Amygdala (tissue), 56 donors: ENCODE results near the gene KCNK4.
A peak's percentile ranks its signal among the peaks of the same experiment; 100 is the strongest.
"Not testable (repeated sequence)": the region's sequence is repeated elsewhere in the genome, so short reads cannot be mapped to it uniquely, and the experiment has no call there.

Experiments
- DNase-seq, 56 donors: peaks; one replicate each; lab custom pipeline; 2025; lab: John Stamatoyannopoulos, UW

Gene KCNK4

GRCh38 chr11:64318766-64319761 is 28.0 kb downstream of the KCNK4 start:
- DNase-seq = no peak

DNA sequence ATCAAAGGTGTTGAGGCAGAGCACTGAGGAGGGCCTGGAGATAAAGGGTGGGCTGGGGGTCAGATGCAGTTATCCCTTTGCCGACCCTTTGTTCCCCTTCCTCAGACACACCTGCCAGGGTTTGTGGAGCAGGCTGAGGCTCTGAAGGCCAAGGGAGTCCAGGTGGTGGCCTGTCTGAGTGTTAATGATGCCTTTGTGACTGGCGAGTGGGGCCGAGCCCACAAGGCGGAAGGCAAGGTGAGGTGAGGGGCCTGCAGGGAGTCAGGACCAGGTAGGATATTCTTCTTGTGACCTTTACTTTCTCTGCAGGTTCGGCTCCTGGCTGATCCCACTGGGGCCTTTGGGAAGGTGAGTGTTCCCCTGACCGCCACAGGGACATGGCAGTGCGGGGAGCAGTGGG is 29.5 kb downstream of the KCNK4 start:
- no peak for DNase-seq

DNA sequence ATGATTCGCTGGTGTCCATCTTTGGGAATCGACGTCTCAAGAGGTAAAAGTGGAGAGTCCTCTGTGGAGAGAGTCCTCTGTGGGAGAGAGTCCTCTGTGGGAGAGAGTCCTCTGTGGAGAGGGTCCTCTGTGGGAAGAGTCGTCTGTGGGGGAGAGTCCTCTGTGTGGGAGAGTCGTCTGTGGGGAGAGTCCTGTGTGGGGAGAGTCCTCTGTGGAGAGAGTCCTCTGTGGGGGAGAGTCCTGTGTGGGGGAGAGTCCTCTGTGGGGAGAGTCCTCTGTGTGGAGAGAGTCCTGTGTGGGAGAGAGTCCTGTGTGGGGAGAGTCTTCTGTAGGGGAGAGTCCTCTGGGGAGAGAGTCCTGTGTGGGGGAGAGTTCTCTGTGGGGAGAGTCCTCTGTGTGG is 29.9 kb downstream of the KCNK4 start:
- DNase-seq = no peak

DNA sequence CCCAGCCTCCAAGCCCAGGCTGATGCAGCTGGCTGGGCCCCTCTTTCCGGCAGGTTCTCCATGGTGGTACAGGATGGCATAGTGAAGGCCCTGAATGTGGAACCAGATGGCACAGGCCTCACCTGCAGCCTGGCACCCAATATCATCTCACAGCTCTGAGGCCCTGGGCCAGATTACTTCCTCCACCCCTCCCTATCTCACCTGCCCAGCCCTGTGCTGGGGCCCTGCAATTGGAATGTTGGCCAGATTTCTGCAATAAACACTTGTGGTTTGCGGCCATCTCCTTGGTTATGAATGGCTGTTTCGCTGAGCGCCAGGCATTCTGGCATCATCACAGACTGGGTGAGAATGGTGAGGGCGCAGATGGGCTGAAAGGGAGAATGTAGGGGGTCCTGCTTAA is 30.4 kb downstream of the KCNK4 start:
- no peak for DNase-seq

GRCh38 chr11:64322925-64323260 is 31.8 kb downstream of the KCNK4 start:
- no peak for DNase-seq

GRCh38 chr11:64323373-64323772 is 32.3 kb downstream of the KCNK4 start:
- DNase-seq = no peak

DNA sequence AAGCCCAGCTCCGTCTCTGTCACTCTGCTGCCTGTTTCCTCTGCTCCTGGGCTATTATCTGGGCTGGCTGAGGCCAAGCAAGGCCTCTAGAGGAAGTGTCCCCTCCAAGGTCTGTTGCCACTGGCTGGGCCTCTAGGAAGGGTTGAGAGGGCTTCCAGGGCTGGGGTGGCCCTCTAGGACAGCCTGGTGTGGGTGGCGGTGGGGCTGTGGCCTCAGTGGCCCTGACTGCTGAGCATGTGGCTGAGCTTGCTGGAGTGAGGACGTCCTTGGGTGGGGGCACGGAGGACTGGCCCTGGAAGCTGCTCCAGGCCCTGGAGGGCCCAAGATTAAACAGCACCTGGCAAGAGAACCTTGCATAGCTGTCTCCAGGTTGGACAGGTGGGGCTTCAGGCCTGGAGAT is 32.9 kb downstream of the KCNK4 start:
- not testable (repeated sequence) for DNase-seq

GRCh38 chr11:64324692-64325469 is 33.8 kb downstream of the KCNK4 start:
- no peak for DNase-seq

DNA sequence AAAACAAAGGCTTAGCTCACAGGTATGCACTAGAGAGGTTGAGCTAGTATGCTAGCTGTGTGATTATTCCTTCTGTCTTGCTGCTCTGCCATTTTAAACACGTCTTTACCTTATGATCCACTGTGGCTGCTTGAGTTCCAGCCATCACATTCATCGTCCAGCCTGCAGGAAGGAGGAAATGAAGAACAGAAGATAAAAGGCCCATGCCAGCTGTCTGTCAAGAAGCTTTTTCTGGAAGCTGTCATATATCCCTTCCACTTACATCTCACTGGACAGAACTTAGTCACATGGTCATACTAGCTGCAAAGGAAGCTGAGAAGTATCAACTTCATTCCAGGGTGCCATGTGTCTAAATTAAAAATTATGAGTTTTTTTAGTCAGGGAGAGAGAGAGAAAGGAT is 36.3 kb downstream of the KCNK4 start:
- no peak for DNase-seq

- no peak for DNase-seq
These were observed 36.9 kb downstream of the KCNK4 start for GRCh38 chr11:64327993-64328392.

- DNase-seq = no peak
These were observed 39.8 kb downstream of the KCNK4 start for GRCh38 chr11:64330888-64331287.

GRCh38 chr11:64331569-64332371 is 40.7 kb downstream of the KCNK4 start:
- peak in 7 of 56 donors; percentile 17 to 50 (median 35) for DNase-seq

DNA sequence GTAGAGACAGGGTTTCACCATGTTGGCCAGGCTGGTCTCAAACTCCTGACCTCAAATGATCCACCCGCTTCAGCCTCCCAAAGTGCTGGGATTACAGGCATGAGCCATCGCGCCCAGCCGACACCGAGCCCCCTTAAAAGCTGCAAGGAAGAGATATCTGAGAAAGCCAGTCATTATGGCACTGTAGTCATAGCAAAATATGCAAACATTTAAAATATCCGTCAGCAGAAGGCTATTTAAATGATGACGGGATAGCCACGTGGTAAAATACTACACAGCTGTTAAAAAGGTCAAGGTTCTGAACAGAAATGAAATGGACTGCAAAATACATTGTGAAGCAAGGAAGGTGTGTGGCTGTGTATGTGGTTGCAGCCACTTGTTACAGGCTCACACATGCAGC is 42.5 kb downstream of the KCNK4 start:
- no peak for DNase-seq

GRCh38 chr11:64334764-64335735 is 43.9 kb downstream of the KCNK4 start:
- no peak for DNase-seq

- no peak for DNase-seq
These were observed 46.6 kb downstream of the KCNK4 start for GRCh38 chr11:64337538-64338249.

DNA sequence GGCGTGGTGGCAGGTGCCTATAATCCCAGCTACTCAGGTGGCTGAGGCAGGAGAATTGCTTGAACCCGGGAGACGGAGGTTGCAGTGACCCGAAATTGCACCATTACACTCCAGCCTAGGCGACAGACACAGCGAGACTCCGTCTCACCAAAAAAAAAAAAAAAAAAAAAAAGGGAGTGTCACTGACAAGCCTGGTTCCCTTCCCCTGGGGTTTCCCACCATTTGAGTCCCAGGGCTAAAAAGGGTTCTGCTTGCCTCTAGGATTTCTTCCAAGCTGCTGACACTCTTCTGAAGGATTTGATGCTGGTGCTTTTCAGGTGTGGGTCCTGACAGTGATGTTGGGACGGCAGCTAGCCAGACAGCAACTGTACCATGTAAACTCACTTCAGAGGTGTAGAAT is 47.6 kb downstream of the KCNK4 start:
- DNase-seq = no peak

- no peak for DNase-seq
These were observed 48.2 kb downstream of the KCNK4 start for GRCh38 chr11:64339286-64339685.

- DNase-seq = peak in 13 of 56 donors; percentile 8 to 45 (median 21)
These were observed 48.8 kb downstream of the KCNK4 start, which contains the start of gene CCDC88B for GRCh38 chr11:64339754-64340408. Gene CCDC88B, plus strand, starts transcription at chr11:64340204. Its CDS starts 63 bp downstream, at chr11:64340267.
